Measurements from ENCODE around the gene ITFG2.

DNA sequence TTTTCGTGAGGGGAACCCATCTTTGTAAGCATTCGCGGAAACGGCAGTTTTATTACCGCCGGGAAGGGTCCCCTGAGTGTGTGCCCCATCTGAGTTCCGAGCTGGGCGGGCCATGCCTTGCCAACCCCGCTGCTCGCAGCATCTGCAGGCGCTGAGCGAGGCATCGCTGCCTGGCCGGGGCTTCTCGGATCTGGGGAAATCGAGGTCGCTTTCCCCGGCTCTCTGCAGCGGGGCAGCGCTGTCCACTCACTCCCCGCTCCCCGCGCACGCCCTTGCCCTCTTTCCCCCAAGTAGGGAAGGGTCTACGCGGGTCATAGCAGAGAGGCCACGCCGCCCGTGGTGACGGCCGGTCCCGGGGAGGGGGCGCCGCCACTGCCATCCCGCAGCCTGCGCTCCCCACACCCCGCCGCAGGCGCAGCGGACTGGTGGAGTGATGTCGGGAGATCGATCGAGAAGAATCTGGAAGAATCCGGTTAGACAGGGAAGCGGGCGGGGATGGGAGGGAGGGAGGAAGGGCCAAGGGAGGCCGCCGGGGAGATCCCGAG lies 18.2 kb upstream of the ITFG2 start:
- no peak for TF ChIP-seq POLR2A (IDR thresholded peaks at IDR 0.05; ENCODE audit: low read length)
- no peak for TF ChIP-seq GATA1 (IDR thresholded peaks at IDR 0.05; ENCODE audit: low read depth, low read length)
